HG03175 (cell line): ENCODE measurements around the gene SCIN.
A peak's percentile ranks its signal among the peaks of the same experiment; 100 is the strongest.
"Not testable (repeated sequence)": the region's sequence is repeated elsewhere in the genome, so short reads cannot be mapped to it uniquely, and the experiment has no call there.

Experiments used
- ATAC-seq: cut with Tn5 transposase; IDR thresholded peaks from one replicate; pipeline ENCODE4 v1.9.1; 2021; ENCODE audit warnings: mild to moderate bottlenecking, moderate library complexity; ENCODE audit not compliant: unreplicated experiment

The SCIN gene

GRCh38 chr7:12610899-12611298, 40.4 kb downstream of the SCIN start:
- no peak for ATAC-seq

GRCh38 chr7:12612622-12613021, 42.1 kb downstream of the SCIN start:
- no peak for ATAC-seq

- ATAC-seq = no peak
These were observed 49.0 kb downstream of the SCIN start for GRCh38 chr7:12619461-12620069.

- no peak for ATAC-seq
These were observed 49.9 kb downstream of the SCIN start for GRCh38 chr7:12620371-12620770.

GRCh38 chr7:12623223-12623622, 52.7 kb downstream of the SCIN start:
- no peak for ATAC-seq

GRCh38 chr7:12623885-12624498, 53.5 kb downstream of the SCIN start:
- peak; percentile 52 for ATAC-seq

- ATAC-seq = no peak
These were observed 55.3 kb downstream of the SCIN start for GRCh38 chr7:12625836-12626235.

- ATAC-seq = no peak
These were observed 59.4 kb downstream of the SCIN start for GRCh38 chr7:12629816-12630512.

GRCh38 chr7:12630513-12630819, 59.9 kb downstream of the SCIN start:
- ATAC-seq = no peak

GRCh38 chr7:12633582-12633981, 63.1 kb downstream of the SCIN start:
- ATAC-seq = no peak

GRCh38 chr7:12635830-12636229, 65.3 kb downstream of the SCIN start:
- ATAC-seq = peak; percentile 75

GRCh38 chr7:12637328-12637727, 66.8 kb downstream of the SCIN start:
- no peak for ATAC-seq

GRCh38 chr7:12637819-12638592, 67.5 kb downstream of the SCIN start:
- ATAC-seq = peak; percentile 61

- peak; percentile 51 for ATAC-seq
These were observed 68.4 kb downstream of the SCIN start for GRCh38 chr7:12638851-12639456.

- ATAC-seq = no peak
These were observed 70.0 kb downstream of the SCIN start for GRCh38 chr7:12640299-12641096.

- no peak for ATAC-seq
These were observed 70.7 kb downstream of the SCIN start for GRCh38 chr7:12641196-12641595.

- no peak for ATAC-seq
These were observed 72.0 kb downstream of the SCIN start for GRCh38 chr7:12642508-12642907.

GRCh38 chr7:12643001-12643643, 72.6 kb downstream of the SCIN start:
- ATAC-seq = no peak

- ATAC-seq = peak; percentile 65
These were observed 73.1 kb downstream of the SCIN start for GRCh38 chr7:12643644-12644043.

- ATAC-seq = not testable (repeated sequence)
These were observed 74.7 kb downstream of the SCIN start for GRCh38 chr7:12645212-12645611.
